ENCODE results near the gene CCT4.
A peak's percentile ranks its signal among the peaks of the same experiment; 100 is the strongest.
"Not testable (repeated sequence)": the region's sequence is repeated elsewhere in the genome, so short reads cannot be mapped to it uniquely, and the experiment has no call there.

CCT4 gene

GRCh38 chr2:61888267-61889055 is at the start of gene CCT4:
Gene CCT4, minus strand, starts transcription at chr2:61888656. Its CDS starts 149 bp downstream, at chr2:61888507.
- no peak for FAIRE-seq

DNA sequence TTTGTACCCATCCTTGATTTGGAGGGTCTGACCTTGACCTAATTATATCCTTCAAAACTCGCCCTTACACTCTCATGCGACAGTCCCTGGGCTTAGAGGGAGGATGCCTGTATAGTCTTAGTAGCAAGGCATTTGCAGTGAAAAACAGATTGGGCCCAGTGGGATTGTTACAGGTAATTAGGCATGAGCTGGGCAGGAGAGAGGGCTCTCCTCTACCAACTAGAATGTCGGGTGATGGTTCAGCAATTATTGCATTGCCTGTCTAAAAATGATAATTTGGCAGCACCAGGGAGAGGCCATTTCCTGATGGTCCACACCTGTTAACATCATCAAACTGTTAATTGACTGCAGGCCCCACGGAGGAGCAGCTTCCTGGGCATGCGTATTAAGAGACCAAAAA is 49.4 kb upstream of the CCT4 start:
- FAIRE-seq: no peak

DNA sequence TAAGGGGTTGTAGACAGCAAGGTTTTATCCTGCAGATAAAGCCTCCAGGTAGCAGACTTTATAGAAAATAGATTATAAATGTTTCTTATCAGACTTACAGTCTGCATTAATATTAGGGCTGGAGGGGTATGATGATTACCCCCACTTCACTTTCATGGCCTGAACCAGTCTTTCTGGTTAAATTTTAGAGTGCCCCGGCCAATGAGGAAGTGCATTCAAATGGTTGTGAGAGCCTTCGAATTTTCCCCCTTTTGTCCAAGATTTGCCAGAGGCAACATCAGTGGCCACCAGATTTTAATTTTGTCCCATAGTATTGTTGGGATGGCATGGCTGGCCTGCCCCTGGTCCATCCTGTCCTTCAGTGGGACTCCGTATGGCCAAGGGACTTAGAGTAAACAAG is 48.6 kb upstream of the CCT4 start:
- FAIRE-seq: no peak

DNA sequence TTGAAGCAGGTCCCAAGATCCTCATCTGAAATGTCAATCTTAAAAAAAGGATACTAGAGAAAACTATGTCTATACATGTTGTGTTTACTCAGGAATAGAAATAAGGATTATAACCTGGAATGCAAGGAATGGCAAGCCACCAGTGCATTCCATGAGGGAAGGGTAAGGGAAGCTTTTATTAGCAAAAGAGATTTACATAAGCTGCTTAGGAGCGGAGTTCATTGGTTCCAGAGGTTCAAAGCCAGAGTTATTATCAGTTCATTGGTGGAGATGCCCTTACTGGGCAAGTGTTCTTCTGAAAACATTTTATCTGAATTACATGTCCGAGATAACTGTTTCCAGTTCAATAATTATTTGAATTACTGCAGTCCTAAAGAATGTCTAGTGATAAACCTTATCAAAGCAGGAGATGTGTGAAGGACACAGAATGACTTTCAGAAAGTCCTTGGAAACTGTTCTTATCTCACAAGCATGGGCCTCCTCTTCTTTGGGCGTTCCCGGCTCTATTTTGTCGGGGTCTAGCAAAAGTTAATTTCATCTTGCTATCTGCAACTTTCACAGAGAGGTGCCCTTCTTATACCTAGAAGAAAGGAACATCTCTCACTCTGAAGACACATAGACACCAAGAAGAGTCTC is 40.5 kb upstream of the CCT4 start:
- no peak for FAIRE-seq

DNA sequence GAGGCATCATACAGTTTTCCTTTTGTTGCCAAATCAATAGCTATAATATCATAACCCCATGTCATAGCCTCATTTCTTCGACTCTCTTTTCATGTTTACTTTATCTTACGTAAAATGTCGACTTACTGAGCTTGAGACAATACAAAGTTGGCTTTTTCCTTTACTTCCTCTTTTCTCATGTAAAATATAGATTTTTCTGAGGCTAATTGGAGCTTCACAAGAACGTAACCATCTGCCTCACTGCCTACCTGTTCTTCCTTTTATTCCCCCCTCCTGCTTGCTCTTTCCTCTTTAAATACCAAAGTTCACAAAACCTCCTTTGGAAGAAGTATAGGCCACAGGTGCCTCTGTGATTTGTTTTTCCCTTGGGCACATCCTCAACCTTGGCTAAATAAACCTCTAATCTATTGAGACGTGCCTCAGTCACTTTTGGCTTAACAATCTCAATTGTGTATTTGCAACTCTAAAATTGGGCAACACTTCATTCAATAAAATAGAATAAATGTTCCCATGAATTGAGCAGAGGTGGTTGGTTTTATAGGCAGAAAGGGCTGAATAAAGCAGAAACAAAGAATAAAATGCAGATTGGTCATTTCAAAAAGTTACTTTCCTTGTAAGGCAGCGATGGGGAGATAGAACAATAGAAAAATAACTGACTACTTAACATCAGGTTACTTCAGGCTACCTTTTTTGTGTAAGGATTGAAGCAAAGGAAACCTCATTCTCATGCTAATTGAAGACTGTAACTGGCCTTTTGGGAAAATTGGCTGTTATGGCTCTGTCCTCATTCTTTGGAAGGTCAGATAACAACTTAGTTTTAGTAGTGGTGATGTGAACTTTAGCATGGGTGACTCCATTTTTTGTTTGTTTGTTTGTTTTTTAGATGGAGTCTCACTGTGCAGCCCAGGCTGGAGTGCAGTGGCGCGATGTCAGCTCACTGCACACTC is 38.3 kb upstream of the CCT4 start:
- FAIRE-seq: no peak

DNA sequence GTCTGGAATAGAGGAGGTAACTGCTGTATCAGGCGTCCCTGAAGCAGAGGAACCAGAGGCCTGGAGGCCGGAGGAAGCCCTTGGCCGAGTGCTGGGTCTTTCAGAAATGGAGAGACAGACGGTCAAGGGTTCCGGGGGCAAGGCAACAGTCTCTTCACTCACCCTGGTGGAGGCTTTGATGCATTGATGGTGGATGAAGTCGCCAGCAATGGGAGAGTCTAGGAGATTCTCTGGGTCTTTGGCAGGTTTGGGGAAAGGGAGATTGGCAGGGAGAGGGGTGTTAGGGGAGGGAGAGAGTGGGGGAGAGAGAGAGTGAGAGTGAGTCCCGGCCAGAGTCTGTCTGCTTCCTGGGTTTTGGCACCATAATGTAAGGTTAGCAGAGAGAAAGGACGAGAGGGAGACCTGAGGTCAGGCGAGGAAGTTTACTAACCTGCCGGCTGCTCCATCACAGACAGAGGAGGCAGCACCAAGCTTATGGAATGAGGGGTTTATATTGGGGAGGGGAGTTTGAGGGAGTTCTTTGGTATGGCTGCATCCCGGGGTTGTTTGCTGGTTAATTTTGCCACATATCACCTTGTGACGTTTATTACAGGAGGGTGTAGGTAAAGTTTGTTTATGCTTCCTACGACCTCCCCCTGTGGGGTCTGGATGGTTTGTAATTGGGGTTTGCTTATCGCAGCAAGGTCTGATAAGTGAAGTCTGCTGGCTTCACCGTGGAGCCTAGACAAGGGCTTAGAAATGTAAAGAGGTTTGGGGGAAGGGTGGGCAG is 36.6 kb upstream of the CCT4 start:
- no peak for FAIRE-seq

DNA sequence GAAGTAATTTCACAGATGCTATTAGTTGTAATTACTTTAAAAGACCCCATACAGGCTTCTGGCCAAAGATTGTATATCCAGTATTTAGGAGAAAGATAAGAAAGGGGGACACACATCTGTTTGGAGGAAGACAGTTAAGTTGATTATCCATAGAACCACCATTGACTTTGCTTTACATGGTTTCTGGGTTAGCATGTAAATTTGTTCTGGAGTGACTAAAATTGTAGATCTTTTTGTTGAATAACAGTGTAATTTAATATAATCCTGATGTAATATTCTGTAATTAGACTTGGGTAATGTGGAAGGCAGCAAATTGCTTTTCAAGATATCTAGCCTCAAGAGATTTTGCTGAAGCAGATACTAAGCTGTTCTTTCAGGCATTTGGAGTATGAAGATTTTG is 34.3 kb upstream of the CCT4 start:
- FAIRE-seq: no peak

DNA sequence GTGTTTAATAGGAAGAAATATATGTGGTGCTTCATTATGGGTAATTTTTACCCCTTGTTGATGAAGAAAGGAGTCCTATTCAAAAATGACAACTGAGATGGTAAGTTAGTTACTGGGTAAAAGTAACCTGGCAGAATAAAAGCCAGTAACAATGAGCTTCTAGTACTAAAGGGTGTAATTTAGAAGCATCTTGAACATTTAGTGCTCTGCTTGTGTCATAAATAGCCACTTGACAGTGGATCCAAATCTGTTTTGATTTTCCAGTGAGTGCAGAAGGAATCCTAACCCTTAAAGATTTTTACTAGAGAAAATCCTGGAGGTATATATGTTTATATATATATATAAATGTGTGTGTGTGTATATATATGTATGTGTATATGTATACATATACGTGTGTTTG is 32.1 kb upstream of the CCT4 start:
- FAIRE-seq: no peak

DNA sequence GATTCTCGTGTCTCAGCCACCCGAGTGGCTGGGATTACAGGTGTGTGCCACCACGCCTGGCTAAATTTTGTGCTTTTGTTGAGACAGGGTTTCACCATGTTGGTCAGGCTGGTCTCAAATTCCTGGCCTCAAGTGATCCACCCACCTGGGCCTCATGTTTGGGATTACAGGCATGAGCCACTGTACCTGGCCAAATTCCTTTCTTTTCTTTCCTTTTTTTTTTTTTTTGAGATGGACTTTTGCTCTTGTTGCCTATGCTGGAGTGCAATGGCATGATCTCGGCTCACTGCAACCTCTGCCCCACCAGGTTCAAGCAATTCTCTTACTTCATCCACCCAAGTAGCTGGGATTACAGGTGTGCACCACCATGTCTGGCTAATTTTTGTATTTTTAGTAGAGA is 26.3 kb upstream of the CCT4 start:
- FAIRE-seq: not testable (repeated sequence)

DNA sequence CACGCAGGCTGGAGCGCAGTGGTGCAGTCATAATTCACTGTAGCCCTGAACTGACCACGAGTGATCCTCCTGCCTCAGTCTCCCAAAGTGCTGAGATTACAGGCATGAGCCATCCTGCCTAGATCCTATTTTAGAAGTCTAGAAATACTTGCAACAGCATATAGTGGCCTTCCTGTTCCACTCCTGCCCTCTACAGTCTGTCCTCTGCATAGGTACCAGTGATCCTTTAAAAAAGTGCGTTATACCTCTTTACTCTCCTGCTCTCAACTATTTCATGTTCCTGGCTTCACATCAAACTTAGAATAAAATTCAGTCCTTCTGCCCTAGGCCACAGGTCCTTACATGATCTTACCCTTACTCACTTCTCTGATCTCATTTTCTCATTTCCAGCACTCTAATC is 23.1 kb upstream of the CCT4 start:
- no peak for FAIRE-seq

GRCh38 chr2:61910603-61911002 is 22.1 kb upstream of the CCT4 start:
- FAIRE-seq: no peak

- FAIRE-seq: no peak
Observed at GRCh38 chr2:61909116-61909515, 20.7 kb upstream of the CCT4 start.

- no peak for FAIRE-seq
Observed at GRCh38 chr2:61906186-61906470, 17.7 kb upstream of the CCT4 start.

- FAIRE-seq: no peak
Observed at GRCh38 chr2:61905372-61906185, 17.1 kb upstream of the CCT4 start, which contains the start of gene COMMD1. Gene COMMD1, plus strand, starts transcription at chr2:61905674. Its CDS starts 5 bp downstream, at chr2:61905679.

DNA sequence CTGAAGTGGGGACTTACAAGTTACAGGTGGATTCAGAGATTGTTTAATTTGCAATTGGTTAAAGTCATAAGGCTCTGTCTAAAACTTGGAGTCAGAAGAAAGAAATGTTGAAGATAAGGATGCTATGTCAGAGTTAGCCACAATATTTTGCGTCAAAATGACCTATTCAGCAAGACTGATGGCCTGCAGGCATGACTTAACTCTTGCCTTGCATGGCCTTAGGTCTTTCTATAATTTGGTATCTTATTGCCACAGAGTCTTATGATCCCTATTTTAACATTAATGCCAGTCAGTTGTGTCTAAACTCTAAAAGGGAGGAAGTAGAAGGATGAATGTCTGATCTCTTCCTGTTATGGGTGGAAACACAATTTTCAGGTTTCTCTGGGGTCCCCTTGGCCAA is 11.8 kb upstream of the CCT4 start:
- no peak for FAIRE-seq

DNA sequence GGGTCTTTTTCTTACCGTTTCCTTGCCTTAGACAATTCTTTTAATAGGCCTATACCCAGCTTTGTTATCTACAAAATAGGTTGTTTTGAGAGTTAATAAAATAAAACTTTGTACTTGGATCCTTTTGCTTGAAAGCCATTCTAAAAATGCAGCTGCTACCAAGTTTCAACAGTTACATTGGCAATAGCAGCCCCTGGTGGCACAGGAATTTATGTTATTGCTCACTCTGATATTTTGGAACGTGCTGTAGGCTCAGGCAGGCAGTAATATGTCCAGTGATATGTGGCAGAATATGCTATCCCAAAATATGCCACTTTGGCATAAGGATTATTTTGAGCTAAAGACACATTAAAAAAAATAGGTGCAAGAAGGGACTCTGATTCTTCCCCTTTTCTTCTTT is 10.4 kb upstream of the CCT4 start:
- FAIRE-seq: peak; percentile 62

GRCh38 chr2:61887717-61888266 is 664 bp downstream of the CCT4 start:
- FAIRE-seq: no peak

DNA sequence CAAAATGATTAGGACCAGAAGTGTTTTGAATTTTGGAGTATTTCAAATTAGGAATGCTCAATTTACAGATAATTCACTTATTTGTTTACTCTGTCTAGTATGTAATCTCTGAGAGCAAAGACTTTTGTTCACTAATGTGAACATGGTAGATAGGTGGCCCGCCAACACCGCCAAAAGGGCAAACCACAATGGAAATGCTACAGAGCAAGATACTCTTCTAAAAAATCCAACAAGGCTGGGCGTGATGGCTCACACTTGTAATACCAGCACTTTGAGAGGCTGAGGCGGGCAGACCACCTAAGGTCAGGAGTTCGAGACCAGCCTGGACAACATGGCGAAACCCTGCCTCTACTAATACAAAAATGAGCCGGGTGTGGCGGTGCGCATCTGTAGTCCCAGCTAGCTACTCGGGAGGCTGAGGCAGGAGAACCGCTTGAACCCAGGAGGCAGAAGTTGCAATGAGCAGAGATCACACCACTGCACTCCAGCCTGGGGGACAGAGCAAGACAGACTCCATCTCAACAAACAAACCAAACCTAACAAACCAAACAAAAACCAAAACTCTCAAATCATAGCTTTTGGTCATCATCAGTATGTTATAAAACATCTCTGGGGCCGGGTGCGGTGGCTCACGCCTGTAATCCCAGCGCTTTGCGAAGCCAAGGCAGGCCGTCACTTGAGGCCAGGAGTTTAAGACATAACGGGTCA is 2.4 kb downstream of the CCT4 start:
- no peak for FAIRE-seq

GRCh38 chr2:61882850-61883249 is 5.6 kb downstream of the CCT4 start:
- no peak for FAIRE-seq

- not testable (repeated sequence) for FAIRE-seq
Observed at GRCh38 chr2:61879351-61879750, 9.1 kb downstream of the CCT4 start.

GRCh38 chr2:61878761-61879160 is 9.7 kb downstream of the CCT4 start:
- no peak for FAIRE-seq
